HG02623 (cell line): ENCODE measurements around the gene TVP23B.
"Not testable (repeated sequence)": the region's sequence is repeated elsewhere in the genome, so short reads cannot be mapped to it uniquely, and the experiment has no call there.

ENCODE experiments used
- ATAC-seq: cut with Tn5 transposase; IDR thresholded peaks from one replicate; pipeline ENCODE4 v1.9.1; 2021; ENCODE audit warnings: moderate library complexity; ENCODE audit not compliant: unreplicated experiment

The TVP23B gene

GRCh38 chr17:18786890-18787289, 5.9 kb downstream of the TVP23B start:
- ATAC-seq: not testable (repeated sequence)

GRCh38 chr17:18791402-18791801, 10.4 kb downstream of the TVP23B start:
- ATAC-seq: not testable (repeated sequence)

GRCh38 chr17:18794841-18795240, 13.9 kb downstream of the TVP23B start:
- not testable (repeated sequence) for ATAC-seq

- ATAC-seq: not testable (repeated sequence)
Observed at GRCh38 chr17:18796887-18797286, 15.9 kb downstream of the TVP23B start.

GRCh38 chr17:18803458-18804245, 22.7 kb downstream of the TVP23B start:
- not testable (repeated sequence) for ATAC-seq

- not testable (repeated sequence) for ATAC-seq
Observed at GRCh38 chr17:18815924-18816323, 34.9 kb downstream of the TVP23B start.

GRCh38 chr17:18816489-18817371, 35.7 kb downstream of the TVP23B start:
- not testable (repeated sequence) for ATAC-seq

- not testable (repeated sequence) for ATAC-seq
Observed at GRCh38 chr17:18821430-18821829, 40.4 kb downstream of the TVP23B start.

- not testable (repeated sequence) for ATAC-seq
Observed at GRCh38 chr17:18827613-18828012, 46.6 kb downstream of the TVP23B start.

GRCh38 chr17:18848501-18848900, 67.5 kb downstream of the TVP23B start:
- ATAC-seq: no peak

GRCh38 chr17:18850679-18851078, 69.7 kb downstream of the TVP23B start:
- ATAC-seq: no peak

GRCh38 chr17:18851201-18851600, 70.2 kb downstream of the TVP23B start:
- no peak for ATAC-seq

GRCh38 chr17:18854956-18855355, 74.0 kb downstream of the TVP23B start:
- no peak for ATAC-seq

GRCh38 chr17:18855831-18856569, 75.0 kb downstream of the TVP23B start:
- ATAC-seq: peak; percentile 75
